CD14-positive monocyte (primary cell): Measurements from ENCODE around the gene CETP. TPM values are rescaled to one million over a fixed set of nuclear protein-coding genes. Genes with fewer than 3 reads are reported as not detected.
A peak's percentile ranks its signal among the peaks of the same experiment; 100 is the strongest.

Experiments
- DNase-seq, 3 donors: peaks; one replicate each; pipeline ENCODE4 v3.0.0-alpha.2; 2011 to 2022
- H2AFZ ChIP-seq: 2 replicates; pipeline ENCODE4 v1.6.0; 2012; ENCODE audit warnings: mild to moderate bottlenecking, low read depth, low read length, inconsistent platforms; ENCODE audit not compliant: insufficient read depth, poor library complexity, severe bottlenecking
- H3K27ac ChIP-seq, 2 donors: 1 replicate in 1 of 2; 2 replicates in 1 of 2; pipeline ENCODE4 v1.5.1; 2012 to 2013; ENCODE audit warnings: low read length in 2 of 2, control low read depth in 1 of 2, inconsistent platforms in 1 of 2, low read depth in 1 of 2, mild to moderate bottlenecking in 1 of 2
- H3K27me3 ChIP-seq, 2 donors: one replicate each; pipeline versions ENCODE4 v1.6.0 to v1.6.1; 2011 to 2013; ENCODE audit warnings: low read length in 2 of 2; ENCODE audit not compliant: control insufficient read depth in 2 of 2, insufficient read depth in 2 of 2
- H3K36me3 ChIP-seq, 2 donors: replicated peaks in 1 of 2; 1 replicate in 1 of 2; 2 replicates in 1 of 2; pipeline versions ENCODE4 v1.5.1 to v1.6.1; 2012 to 2013; ENCODE audit warnings: low read length in 2 of 2, control low read depth in 1 of 2, inconsistent platforms in 1 of 2, mild to moderate bottlenecking in 1 of 2; ENCODE audit not compliant: insufficient read depth in 2 of 2, control insufficient read depth in 1 of 2
- H3K4me1 ChIP-seq, 2 donors: 1 replicate in 1 of 2; 2 replicates in 1 of 2; pipeline versions ENCODE4 v1.5.1 to v1.6.1; 2012 to 2013; ENCODE audit warnings: low read length in 2 of 2, control low read depth in 1 of 2, inconsistent platforms in 1 of 2, mild to moderate bottlenecking in 1 of 2, moderate library complexity in 1 of 2; ENCODE audit not compliant: insufficient read depth in 2 of 2, control insufficient read depth in 1 of 2
- H3K4me2 ChIP-seq: replicated peaks from 2 replicates; pipeline ENCODE3; 2012; ENCODE audit warnings: low read length, moderate library complexity, mild to moderate bottlenecking; ENCODE audit not compliant: poor library complexity, severe bottlenecking; ENCODE audit errors: extremely low read depth
- H3K4me3 ChIP-seq, 3 experiments: fragments of 200-600 bp in 1 of 3; sonication (generic) in 1 of 3; replicated peaks in 1 of 3; 1 replicate in 2 of 3; 2 replicates in 1 of 3; pipeline ENCODE4 v1.5.1; 2011 to 2013; ENCODE audit warnings: low read length in 3 of 3, mild to moderate bottlenecking in 3 of 3, control low read depth in 2 of 3, low read depth in 2 of 3, inconsistent platforms in 1 of 3, moderate library complexity in 1 of 3
- H3K79me2 ChIP-seq: 2 replicates; pipeline ENCODE4 v1.6.0; 2012; ENCODE audit warnings: mild to moderate bottlenecking, control low read depth, inconsistent platforms, low read length, moderate library complexity; ENCODE audit not compliant: insufficient read depth
- H3K9ac ChIP-seq: 2 replicates; pipeline ENCODE4 v1.6.0; 2017; ENCODE audit warnings: low read length, mild to moderate bottlenecking; ENCODE audit not compliant: insufficient read depth, poor library complexity, severe bottlenecking
- H3K9me3 ChIP-seq, 2 donors: replicated peaks in 1 of 2; 1 replicate in 1 of 2; 2 replicates in 1 of 2; pipeline versions ENCODE4 v1.5.1 to v1.6.1; 2012 to 2013; ENCODE audit warnings: low read length in 2 of 2, control low read depth in 1 of 2; ENCODE audit not compliant: control insufficient read depth in 1 of 2, insufficient read depth in 1 of 2
- H4K20me1 ChIP-seq: 2 replicates; pipeline ENCODE4 v1.6.0; 2012; ENCODE audit warnings: mild to moderate bottlenecking, low read length, control low read depth, moderate library complexity; ENCODE audit not compliant: insufficient read depth
- H3K27ac Mint-ChIP-seq, 7 donors: one replicate each; pipeline ENCODE4 v1.8.0; 2020; ENCODE audit warnings: mild to moderate bottlenecking in 7 of 7, mixed read lengths in 7 of 7, moderate library complexity in 6 of 7, inconsistent platforms in 2 of 7
- H3K27me3 Mint-ChIP-seq, 3 donors: one replicate each; pipeline ENCODE4 v1.8.0; 2021 to 2022; ENCODE audit warnings: low read depth in 3 of 3, mild to moderate bottlenecking in 3 of 3, mixed read lengths in 3 of 3, moderate library complexity in 3 of 3, inconsistent platforms in 1 of 3
- H3K36me3 Mint-ChIP-seq, 2 donors: one replicate each; pipeline ENCODE4 v1.8.0; 2020; ENCODE audit warnings: mixed read lengths in 2 of 2, inconsistent platforms in 1 of 2, mild to moderate bottlenecking in 1 of 2
- H3K4me1 Mint-ChIP-seq: one replicate; pipeline ENCODE4 v1.8.0; 2020; ENCODE audit warnings: mild to moderate bottlenecking, mixed read lengths
- H3K4me3 Mint-ChIP-seq, 2 donors: one replicate each; pipeline ENCODE4 v1.8.0; 2020; ENCODE audit warnings: mild to moderate bottlenecking in 2 of 2, mixed read lengths in 2 of 2, moderate library complexity in 1 of 2
- H3K9me3 Mint-ChIP-seq, 7 donors: one replicate each; pipeline ENCODE4 v1.8.0; 2020 to 2022; ENCODE audit warnings: mixed read lengths in 7 of 7, mild to moderate bottlenecking in 6 of 7, moderate library complexity in 6 of 7, inconsistent platforms in 2 of 7
- WGBS: methylation state at CpG from one replicate; pipeline ENCODE4 v1.1.5; 2013; ENCODE audit warnings: missing lambda C conversion rate; ENCODE audit not compliant: insufficient coverage; 5-methylcytosine and 5-hydroxymethylcytosine counted together
- intact Hi-C, 2 donors: fragments of 100-400 bp; cut with micrococcal nuclease; formaldehyde crosslinking; loops; one replicate each; pipeline versions ENCODE4 v1.15.0 to v1.15.1; 2023
- polyA plus RNA-seq, 3 donors: library from polyadenylated mRNA; depleted of rRNA in 1 of 3; unstranded in 2 of 3; stranded (reverse) in 1 of 3; fragments of 300-500 nt in 2 of 3; fragments of >200 nt in 1 of 3; fragmentation: Illumina TruSeq in 2 of 3; gene quantifications; 1 replicate in 2 of 3; 2 replicates in 1 of 3; pipeline ENCODE4 v1.2.3, GENCODE V29; 2012 to 2021
- TF ChIP-seq, protein P1 (sequence below): fragments of 200-600 bp; IDR thresholded peaks from one replicate; pipeline ENCODE4 v1.8.0; 2022; ENCODE audit warnings: antibody characterized with exemption, mild to moderate bottlenecking

The CETP gene
- polyA plus RNA-seq, 3 donors: 0.61 to 2.1 (median 1.3) TPM

- H3K9ac ChIP-seq: peak overlapping the region; percentile 1
- H3K4me1 ChIP-seq: peaks cover 53% of the 10 kb centered on the region in 2 donors
- H3K9me3 ChIP-seq: no peaks in the 10 kb centered on the region
- Mint-ChIP-seq H3K27me3 (no peaks in the 10 kb centered on the region), H3K9me3 (peaks cover 0 to 5% (median 0%) of the 10 kb centered on the region in 7 donors), H3K36me3 (peaks cover 75 to 79% of the 10 kb centered on the region in 2 donors), H3K4me1 (peaks cover 71% of the 10 kb centered on the region), H3K4me3 (no peak overlapping the region), H3K27ac (peak overlapping the region; percentile 54 to 86 (median 82))
- H3K4me2 ChIP-seq: peak overlapping the region; percentile 31
- no peaks in the 10 kb centered on the region for H3K27me3 ChIP-seq
- peaks cover 7% of the 10 kb centered on the region for H4K20me1 ChIP-seq
- TF ChIP-seq, protein P1, sequence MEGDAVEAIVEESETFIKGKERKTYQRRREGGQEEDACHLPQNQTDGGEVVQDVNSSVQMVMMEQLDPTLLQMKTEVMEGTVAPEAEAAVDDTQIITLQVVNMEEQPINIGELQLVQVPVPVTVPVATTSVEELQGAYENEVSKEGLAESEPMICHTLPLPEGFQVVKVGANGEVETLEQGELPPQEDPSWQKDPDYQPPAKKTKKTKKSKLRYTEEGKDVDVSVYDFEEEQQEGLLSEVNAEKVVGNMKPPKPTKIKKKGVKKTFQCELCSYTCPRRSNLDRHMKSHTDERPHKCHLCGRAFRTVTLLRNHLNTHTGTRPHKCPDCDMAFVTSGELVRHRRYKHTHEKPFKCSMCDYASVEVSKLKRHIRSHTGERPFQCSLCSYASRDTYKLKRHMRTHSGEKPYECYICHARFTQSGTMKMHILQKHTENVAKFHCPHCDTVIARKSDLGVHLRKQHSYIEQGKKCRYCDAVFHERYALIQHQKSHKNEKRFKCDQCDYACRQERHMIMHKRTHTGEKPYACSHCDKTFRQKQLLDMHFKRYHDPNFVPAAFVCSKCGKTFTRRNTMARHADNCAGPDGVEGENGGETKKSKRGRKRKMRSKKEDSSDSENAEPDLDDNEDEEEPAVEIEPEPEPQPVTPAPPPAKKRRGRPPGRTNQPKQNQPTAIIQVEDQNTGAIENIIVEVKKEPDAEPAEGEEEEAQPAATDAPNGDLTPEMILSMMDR: no peak
- peaks cover 37 to 72% of the 10 kb centered on the region in 2 donors for H3K36me3 ChIP-seq
- peak; percentile 37 to 46 (median 45) for DNase-seq
- H2AFZ ChIP-seq: peak overlapping the region; percentile 55
- H3K79me2 ChIP-seq: peaks cover 11% of the 10 kb centered on the region
- intact Hi-C loops: no loop called here
- H3K4me3 ChIP-seq: peak overlapping the region in 1 of 3 experiments; percentile 30
- peak overlapping the region; percentile 60 to 67 for H3K27ac ChIP-seq
- 25% methylated on average over 14 of the region's 21 CpGs for WGBS
These were observed 64.4 kb downstream of the CETP start for GRCh38 chr16:57025941-57026777.

- Histone ChIP-seq H3K79me2 (peaks cover 11% of the 10 kb centered on the region), H3K9ac (no peak overlapping the region), H3K27me3 (no peaks in the 10 kb centered on the region), H3K4me2 (peak overlapping the region; percentile 31), H3K4me3 (peak overlapping the region in 1 of 3 experiments; percentile 30), H3K4me1 (peaks cover 57% of the 10 kb centered on the region in 2 donors), H3K27ac (peak overlapping the region; percentile 60 to 67), H2AFZ (no peak overlapping the region), H3K9me3 (no peaks in the 10 kb centered on the region), H3K36me3 (peaks cover 33 to 72% of the 10 kb centered on the region in 2 donors), H4K20me1 (peaks cover 3% of the 10 kb centered on the region)
- Mint-ChIP-seq H3K9me3 (peaks cover 0 to 5% (median 0%) of the 10 kb centered on the region in 7 donors), H3K27ac (peak overlapping the region in 2 of 7 donors; percentile 75 to 84), H3K4me3 (no peak overlapping the region), H3K27me3 (no peaks in the 10 kb centered on the region), H3K4me1 (peaks cover 77% of the 10 kb centered on the region), H3K36me3 (peaks cover 75 to 79% of the 10 kb centered on the region in 2 donors)
- no peak for DNase-seq
- TF ChIP-seq, protein P1: no peak
- 83% methylated on average over 1 of the region's 3 CpGs for WGBS
- intact Hi-C loops: no loop called here
These were observed 65.0 kb downstream of the CETP start for GRCh38 chr16:57026778-57027062.
